Astrocyte of the cerebellum (primary cell): Measurements from ENCODE around the gene CYP26B1.

ENCODE experiments used
- DNase-seq: peaks from one replicate; pipeline ENCODE4 v3.0.0-alpha.2; 2011; ENCODE audit warnings: low read depth
- H3K4me3 ChIP-seq: 2 replicates; pipeline ENCODE4 v1.5.1; 2011; ENCODE audit warnings: mild to moderate bottlenecking, low read depth, low read length, moderate library complexity
- CTCF ChIP-seq: IDR thresholded peaks from 2 replicates; pipeline ENCODE4 v1.5.1; 2012; ENCODE audit warnings: low read length, low read depth, moderate library complexity, mild to moderate bottlenecking; ENCODE audit errors: missing control alignments
- in situ Hi-C: cut with HindIII; loops from 2 replicates; pipeline ENCODE4 v1.10.0; 2017; ENCODE audit warnings: low sequenced_read_pairs

CYP26B1 gene

GRCh38 chr2:72103161-72103560 lies 44.5 kb downstream of the CYP26B1 start:
- in situ Hi-C loops = no loop called here
- H3K4me3 ChIP-seq = no peak overlapping the region
- TF ChIP-seq CTCF = no peak
- DNase-seq = no peak

GRCh38 chr2:72098935-72099334 lies 48.7 kb downstream of the CYP26B1 start:
- in situ Hi-C loops = no loop called here

GRCh38 chr2:72097276-72097675 lies 50.4 kb downstream of the CYP26B1 start:
- in situ Hi-C loops = no loop called here
- no peak for DNase-seq
- H3K4me3 ChIP-seq = no peak overlapping the region
- no peak for TF ChIP-seq CTCF

More at GRCh38 chr2:72098935-72099334, 48.7 kb downstream of the CYP26B1 start:
- no peak for TF ChIP-seq CTCF
- DNase-seq = no peak
- no peak overlapping the region for H3K4me3 ChIP-seq

- in situ Hi-C loops = no loop called here
- no peak for TF ChIP-seq CTCF
- H3K4me3 ChIP-seq = no peak overlapping the region
- DNase-seq = no peak
Observed at GRCh38 chr2:72096181-72096580, 51.5 kb downstream of the CYP26B1 start.

- in situ Hi-C loops = no loop called here
- DNase-seq = no peak
- no peak overlapping the region for H3K4me3 ChIP-seq
- TF ChIP-seq CTCF = no peak
Observed at GRCh38 chr2:72095364-72095763, 52.3 kb downstream of the CYP26B1 start.

GRCh38 chr2:72094701-72095100 lies 53.0 kb downstream of the CYP26B1 start:
- H3K4me3 ChIP-seq = no peak overlapping the region
- in situ Hi-C loops = no loop called here
- DNase-seq = no peak
- TF ChIP-seq CTCF = no peak

- no peak overlapping the region for H3K4me3 ChIP-seq
- in situ Hi-C loops = no loop called here
- TF ChIP-seq CTCF = no peak
- DNase-seq = no peak
Observed at GRCh38 chr2:72092111-72092510, 55.6 kb downstream of the CYP26B1 start.
